Dedifferentiated amniotic fluid mesenchymal stem cell (primary cell): Measurements from ENCODE around the gene RFX7.
"Not testable (repeated sequence)": the region's sequence is repeated elsewhere in the genome, so short reads cannot be mapped to it uniquely, and the experiment has no call there.

ENCODE experiments used
- DNase-seq: peaks from one replicate; pipeline ENCODE4 v3.0.0-alpha.2; 2016; ENCODE audit errors: extremely low spot score

Gene RFX7

DNA sequence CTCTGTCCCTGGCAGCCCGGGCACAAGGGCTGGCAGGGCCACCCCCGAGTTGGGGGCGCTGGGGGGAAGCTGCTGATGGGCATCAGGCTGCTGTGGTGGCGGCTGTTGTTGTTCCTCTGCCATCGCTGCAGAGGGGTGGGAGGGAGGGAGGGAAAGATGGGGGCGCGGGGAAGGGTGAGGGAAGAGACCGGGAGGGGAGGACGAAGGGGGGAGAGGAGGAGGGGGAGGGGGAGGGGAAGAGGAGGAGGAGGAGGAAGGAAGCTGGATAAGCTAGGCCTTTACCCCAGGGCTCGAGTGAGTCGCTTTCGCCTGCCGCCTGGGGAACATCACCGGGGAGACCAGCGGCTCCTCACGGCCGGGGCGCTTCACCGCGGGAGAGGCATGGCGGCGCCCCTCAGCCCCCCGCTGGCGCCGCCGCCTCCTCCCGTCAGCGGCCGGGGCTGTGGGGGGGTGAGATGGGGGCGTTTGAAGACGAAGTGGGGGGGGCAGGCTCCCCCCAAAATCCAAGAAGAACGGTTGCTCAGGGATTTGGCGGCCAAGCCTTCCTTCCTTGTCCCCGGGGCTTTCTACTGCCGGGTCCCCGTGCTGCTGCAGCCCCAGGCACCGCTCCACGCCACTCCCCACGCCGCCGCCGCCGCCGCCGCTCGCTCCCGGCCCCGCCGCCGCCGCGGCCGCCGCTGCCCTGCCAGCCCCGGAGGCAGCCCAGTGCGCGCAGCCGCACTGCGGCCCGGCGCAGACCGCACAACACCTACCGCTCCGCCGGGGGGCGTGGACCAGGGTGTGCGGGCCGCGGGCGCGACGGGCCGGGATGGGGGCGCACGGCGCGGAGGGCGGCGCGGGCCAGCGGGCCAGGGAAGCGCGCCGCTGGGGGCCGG, at the start of gene RFX7:
RFX7 (minus strand) TSS at position 717 of the 875 bp plus-strand sequence; CDS start at position 123, 594 bp downstream.
- peak; percentile 51 for DNase-seq

DNA sequence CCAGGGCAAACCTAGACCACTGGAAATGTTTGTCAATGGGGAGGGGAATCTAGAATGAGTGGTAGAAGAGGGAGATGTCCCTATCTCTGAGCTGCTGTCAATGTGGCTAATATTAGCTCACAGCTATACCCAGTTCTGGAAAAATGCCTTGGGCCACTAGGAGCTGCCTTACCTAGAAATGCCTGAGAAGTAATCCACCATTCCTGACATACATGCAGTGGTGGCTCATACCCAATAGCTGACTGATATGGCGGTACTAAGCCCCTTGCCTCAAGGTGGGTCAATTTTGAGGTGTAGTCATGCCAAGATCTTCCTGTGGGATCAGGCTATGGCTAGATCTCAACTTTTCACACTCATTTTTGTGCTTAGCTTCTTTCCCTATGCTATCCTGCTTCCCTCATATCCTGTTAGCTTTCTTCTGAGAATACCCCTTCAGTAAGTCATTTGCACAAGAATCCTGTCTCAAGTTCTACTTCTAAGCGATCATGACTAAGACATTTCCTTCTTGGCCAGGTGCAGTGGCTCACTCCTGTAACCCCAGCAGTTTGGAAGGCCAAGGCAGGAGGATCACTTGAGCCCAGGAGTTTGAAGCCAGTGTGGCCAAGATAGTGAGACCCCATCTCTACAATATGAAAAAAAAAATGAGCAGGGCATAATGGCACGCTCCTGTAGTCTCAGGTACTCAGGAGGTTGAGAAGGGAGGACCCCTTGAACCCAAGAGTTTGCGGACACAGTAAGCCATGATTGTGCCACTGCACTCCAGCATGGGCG, 49.1 kb upstream of the RFX7 start:
- DNase-seq: no peak

DNA sequence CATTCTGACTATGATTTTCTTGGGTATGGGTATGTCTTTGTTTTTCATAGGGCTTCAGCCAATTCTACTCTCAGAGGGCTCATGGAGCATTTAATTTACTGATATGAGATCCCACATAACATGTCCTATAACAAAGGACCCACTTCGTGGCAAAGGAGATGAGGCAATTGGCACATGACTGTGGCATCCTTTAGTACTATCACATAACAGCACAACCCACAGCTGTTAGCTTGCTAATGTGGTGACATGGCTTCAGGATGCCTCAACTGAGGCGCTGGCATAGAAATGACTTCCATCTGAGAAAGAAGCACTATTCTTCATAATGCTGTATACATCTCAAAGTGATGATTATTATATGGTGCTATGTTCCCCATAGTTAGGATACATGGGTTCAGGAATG, 48.1 kb upstream of the RFX7 start:
- DNase-seq: no peak

DNA sequence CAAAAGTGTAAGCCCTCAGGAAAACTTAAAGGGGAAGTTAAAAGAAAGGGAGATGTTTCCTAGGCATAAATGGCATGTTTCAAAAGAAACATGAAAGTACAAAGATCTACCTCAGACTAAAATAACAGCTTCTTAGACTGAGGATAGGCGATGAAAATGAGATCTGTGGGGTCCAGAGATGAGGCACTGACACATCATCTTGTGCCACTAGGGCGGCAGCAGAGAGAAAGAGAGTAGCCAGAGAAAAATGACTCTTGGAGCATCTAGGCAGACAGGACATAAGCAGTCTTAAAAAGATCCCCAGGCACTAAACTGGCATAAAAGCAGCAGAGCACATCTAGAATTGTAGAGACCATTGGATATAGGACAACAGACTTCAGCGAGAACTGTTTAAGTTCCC, 42.5 kb upstream of the RFX7 start:
- DNase-seq: no peak

DNA sequence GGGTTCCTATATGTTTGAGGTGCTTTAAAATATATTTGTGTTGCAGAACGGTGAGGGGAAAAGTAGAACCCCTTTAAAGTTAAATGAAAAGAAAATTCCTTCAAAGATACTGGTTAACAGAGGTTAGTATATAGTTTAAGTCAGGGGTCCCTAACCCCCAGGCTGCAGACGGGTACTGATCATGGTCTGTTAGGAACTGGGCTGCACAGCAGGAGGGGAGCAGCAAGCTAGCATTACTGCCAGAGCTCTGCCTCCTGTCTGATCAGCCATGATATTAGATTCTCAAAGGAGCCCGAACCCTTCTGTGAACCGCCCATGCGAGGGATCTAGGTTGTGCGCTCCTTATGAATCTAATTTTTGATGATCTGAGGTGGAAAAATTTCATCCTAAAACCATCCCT, 37.5 kb upstream of the RFX7 start:
- peak; percentile 1 for DNase-seq

DNA sequence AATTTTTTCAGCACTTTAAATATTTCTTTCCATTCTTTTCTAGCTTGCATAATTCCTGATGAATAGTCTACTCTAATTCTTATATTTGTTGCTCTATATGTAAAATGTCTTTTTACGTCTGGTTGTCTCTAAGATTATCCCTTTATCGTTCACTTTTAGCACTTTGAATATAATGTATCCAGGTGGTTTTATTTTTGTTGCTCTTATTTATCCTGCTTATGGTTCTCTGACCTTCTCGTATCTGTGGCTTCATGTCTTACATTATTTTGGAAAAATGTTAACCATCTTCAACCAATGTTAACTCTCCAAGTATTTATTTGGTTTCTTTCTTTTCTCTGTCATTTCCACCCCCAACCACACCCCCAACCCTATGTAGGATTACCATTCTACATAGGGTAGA, 30.0 kb upstream of the RFX7 start:
- DNase-seq: peak; percentile 13

DNA sequence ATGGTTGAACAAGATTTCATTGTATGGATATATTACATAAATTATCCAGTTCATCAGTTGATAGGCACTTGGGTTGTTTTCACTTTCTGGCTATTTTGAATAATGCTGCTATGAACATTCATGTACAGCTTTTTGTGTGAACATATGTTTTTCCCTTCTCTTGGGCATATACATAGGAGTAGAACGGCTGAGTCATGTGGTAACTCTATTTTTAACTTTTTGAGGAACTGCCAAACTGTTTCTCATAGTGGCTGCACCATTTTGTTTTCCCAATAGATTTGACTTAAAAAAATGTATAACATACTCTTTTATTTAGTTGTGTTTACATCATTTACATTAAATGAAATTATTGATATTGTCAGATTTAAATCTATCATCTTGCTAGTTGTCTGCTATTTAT, 28.8 kb upstream of the RFX7 start:
- no peak for DNase-seq

DNA sequence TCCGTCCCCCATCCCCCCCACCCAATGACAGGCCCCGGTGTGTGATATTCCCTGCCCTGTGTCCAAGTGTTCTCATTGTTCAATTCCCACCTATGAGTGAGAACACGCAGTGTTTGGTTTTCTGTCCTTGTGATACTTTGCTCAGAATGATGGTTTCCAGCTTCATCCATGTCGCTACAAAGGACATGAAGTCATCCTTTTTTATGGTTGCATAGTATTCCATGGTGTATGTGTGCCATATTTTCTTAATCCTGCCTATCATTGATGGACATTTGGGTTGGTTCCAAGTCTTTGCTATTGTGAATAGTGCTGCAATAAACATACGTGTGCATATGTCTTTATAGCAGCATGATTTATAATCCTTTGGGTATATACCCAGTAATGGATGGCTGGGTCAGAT, 22.8 kb upstream of the RFX7 start:
- not testable (repeated sequence) for DNase-seq

DNA sequence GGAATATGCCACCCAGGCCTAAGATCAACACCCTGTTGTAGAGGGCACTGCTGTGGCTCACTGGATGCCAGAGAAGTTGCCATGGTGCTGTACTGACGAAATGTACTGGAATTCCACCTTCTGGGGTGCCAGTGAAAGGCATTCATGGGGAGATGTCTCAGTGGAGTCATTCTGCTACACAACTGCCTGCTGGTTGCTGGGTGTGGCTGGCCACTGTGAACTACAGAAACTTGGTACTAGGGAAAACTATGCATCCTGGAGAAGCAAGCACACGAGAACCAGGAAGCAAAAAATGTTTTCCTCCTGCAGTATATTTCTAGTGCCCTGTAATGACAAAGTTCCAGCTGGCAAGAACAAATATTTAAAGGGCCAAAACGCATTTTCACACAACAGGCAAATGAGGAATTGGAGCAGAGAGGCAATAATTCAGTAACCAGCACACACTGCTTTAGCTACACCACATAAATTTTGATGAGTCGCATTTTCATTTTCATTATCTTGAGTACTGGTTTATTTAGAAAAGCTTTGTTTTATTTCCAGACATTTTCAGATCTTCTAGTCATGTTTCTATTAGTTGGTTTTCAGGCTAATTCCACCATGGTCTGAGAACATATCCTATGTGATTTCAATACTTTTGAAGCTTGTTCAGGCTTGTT, 18.3 kb upstream of the RFX7 start:
- no peak for DNase-seq

DNA sequence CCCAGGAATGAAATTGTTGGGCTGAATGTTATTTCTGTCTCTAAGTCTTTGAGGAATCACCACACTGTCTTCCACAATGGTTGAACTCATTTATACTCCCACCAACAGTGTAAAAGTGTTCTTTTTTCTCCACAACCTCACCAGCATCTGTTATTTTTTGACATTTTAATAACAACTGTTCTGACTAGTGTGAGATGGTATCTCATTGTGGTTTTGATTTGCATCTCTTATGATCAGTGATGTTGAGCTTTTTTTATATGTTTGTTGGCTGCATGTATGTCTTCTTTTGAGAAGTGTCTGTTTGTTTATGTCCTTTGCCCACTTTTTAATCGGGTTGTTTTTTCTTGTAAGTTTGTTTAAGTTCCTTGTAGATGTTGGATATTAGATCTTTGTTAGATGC, 13.6 kb upstream of the RFX7 start:
- not testable (repeated sequence) for DNase-seq

DNA sequence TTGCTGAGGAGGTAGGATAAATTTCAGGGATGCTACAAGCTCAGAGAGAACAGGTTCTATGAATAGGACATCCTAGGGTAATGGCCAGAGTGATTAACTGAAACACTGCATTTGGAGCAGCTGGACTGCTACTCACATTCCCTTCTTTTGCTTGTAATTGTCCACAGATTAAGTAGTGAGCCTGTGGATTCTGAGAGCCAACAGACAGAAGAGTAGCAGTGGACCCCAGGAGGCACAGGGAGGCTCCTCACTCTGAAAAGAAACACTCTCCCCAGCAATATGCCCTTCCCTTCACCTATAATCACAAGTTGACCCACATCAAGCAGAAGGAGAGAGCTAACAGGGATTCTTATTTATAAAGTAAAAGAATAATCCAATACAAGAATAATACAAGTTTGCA, 10.6 kb upstream of the RFX7 start:
- no peak for DNase-seq

DNA sequence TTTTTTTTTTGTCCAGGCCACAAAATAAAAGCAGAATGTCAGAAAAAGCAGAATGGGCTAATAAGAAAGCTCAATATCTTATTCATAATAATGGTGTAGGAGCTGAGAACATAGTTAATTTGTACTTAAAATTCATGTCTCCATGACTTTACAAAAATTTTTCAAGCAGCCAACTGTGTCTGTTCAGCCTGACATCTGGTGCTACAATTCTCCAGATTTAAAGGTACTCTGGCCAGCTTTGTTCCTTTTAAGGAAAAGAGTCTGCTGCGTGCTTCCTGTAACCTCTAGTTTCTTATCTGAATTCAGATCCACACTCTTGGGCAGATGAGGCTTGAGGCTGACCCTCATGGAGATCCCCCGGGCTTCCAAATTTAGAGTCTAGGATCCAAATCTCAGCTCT, 8.7 kb upstream of the RFX7 start:
- DNase-seq: no peak

DNA sequence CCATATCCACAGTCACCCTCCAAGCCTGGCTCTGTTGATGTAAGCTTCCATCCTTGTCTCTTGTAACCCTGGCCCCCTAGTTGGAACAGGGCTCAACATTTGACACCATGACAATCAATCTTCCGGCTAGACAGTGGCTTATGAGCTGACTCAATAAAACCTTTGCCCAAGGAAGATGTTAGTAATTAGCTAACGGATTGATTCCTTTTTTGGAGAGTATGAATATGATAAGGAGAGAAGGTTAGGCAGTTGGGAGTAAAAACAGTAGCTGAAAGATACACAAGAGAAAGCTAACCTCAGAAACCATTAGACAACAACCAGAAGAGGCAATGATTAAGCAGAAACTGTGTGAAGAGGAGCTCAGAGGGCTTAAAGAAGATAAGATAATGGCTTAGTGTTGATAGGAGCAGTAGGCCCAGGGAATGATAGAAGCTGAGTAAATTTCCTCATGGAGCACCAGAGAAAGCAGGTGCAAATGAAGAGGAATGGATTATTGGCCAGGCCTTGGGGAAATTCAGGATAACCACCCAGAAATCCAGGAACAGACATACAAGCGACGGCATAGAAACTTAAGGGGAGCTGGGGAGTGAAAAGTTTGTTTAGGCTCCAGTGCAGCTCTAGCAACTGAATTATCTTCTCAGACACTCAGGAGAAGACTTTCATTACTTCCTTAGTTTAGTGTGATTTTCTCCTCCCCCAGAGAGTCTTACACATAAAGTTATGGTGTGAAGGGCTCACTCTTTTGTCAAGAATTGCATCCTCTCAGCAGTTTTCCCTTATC, 7.8 kb upstream of the RFX7 start:
- no peak for DNase-seq

DNA sequence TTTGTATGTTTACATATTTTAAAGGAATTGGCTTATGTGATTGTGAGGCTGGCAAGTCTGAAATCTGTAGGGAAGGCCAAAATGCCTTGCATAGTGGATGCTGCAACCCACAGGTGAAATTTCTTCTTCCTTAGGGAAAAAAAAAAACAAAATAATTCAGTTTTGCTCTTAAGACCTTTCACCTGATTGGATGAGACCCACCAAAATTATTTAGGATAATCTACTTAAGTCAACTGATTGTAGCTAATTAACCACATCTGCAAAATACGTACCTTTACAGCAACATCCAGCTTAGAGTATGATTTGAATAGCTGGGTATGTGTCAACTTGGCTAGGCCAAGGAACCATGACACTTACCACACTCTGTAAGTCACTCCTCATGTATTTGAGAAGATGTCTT, 6.9 kb upstream of the RFX7 start:
- DNase-seq: no peak

DNA sequence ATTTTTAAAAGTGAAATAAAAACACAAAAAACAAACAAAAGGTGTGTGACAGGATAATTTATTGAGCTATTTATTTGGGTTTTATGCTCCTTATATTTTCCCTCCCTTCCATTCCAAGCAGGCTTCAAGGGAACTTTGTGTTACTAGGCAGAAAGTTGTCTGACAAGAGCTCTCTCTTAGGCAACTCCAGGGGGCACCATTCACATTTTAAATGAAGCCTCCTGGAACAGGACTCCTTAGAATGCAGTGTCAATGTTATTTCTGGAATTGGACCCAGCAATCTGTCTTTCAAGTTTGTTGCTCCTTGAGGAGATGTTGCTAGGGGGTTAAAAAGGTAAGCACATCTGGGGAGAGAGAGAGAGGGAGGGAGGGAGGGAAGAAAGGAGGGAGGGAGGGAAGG, 5.4 kb upstream of the RFX7 start:
- peak; percentile 37 for DNase-seq

DNA sequence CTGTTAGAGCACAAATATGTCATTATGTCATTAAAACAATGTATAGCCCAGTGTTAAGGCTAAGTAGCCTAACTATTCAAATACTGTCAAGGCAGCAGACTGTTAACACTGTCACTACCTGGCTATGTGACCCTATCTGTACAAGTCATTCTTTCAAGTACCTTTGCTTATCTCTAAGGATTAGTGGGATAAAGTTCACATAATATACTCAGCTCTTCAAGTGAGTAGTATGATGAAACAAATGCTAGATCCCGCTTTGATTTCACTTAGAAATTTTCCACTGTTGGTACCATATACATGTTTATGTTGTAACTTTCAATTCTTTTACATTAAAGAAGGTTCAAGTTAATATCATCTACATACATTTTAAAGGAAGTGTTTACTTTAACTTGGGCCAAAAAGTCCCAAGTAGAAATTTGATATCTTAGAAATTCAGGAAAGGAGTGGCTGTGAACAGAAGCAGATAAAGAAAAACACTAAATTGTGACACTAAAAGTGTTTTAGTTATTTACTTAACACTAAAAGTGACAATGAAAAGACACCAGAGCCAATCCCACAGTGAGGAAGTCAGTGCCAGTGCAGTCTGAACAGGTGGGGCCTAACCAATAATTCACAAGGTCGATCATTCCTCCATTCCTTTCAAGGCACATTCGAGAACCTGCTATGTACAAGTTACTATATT, 4.8 kb upstream of the RFX7 start:
- no peak for DNase-seq

DNA sequence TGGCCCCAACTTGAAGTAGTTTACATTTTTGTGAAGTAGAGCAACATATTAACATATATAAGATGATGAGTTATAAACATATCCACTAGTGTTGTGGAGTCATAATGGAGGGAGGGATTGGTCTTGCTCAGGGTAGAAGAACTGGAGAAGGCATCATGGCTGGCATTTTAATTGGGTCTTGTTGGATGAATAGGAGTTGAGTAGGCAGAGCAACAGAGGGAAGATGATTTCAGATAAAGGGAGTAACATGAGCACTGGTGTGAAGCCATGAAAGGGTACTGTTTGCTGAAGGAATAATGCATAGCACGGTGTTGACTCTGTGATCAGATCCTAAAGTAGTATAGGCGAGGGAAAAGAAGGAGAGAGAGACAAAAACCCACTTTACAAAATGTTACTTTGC, 3.6 kb upstream of the RFX7 start:
- DNase-seq: no peak

DNA sequence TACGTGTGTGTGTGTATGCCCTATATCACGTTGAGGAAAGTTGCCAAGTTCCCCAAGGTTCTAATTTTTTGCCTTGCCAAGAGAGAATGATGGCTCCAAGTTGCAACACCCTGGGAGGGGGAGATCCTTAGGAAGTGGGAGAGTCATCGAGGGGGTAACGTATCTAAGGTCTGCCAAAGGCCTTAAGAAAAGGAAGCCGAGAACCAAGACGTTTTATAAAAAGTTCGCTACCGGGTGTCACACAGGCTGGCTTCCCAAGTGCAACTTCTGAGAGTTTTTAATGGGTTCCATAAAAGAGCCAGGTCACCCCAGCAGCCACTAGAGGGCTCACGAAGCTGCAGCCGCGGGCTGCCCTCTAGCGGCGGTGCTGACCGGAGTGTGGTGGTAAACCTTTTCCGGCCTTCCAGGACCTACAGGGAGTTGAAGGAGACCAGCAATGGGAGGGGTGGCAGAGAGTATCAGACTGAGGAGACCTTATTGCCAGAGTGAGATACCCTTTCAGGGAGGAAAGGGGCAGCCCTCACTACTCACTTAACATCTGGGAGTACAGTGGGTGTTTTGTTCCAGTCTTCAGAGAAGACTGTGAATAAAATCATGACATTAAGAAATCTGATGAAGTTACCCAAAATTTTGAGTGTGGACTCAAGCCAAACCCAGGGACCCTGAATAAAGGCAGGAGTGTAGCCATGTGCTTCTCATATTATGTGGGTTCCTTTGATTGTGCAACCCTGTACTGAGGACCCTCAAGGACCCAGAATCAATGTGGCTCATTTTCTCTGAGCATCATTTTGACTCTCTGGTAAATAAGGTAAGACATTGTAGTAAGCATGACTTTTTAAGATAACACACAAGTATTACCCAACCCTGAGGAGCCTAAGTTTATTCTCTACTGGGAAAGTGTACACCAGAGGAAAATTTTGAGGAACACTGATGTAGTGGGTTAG, 2.5 kb upstream of the RFX7 start:
- DNase-seq: peak; percentile 88

DNA sequence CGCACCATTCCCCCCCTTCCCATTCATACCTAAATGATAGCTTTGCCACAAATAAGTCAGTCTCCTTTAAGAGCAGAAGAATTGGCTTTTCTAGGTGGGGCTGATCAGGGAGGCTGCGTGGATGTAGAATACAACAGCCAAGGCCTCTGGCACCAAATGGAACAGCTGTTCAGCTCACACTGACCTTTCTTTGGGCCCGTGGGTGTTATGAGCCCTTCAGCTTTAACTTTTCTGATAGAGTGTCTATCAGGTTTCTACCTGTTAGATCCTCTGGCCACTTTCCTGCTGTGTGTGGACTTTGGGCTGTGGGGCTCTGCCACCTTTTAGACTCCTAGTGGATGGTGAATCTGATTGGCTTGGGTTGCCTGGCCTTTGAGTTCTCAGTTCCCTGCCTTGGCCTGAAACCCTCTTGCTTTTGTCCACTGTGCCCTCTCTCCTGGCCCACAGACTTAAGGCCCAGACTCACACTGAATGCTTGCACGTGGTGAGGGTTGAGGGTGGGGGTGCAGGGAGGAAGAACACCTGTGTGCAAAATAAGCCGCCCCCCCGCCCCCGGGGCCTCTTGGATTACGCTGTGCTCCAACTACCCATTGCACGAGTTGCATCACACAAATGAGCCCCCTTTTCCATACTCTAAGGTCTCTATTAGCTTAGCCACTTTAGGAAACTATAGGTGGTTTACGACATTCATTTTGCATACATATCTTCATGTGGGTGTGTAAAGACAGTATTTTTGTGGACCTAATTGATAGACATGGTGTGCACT, 1.3 kb upstream of the RFX7 start:
- DNase-seq: no peak
